GM13977 (cell line): ENCODE measurements around the gene CLIC4.
"Not testable (repeated sequence)": the region's sequence is repeated elsewhere in the genome, so short reads cannot be mapped to it uniquely, and the experiment has no call there.

Source experiments
- DNase-seq: peaks from one replicate; pipeline ENCODE4 v3.0.0; 2012; ENCODE audit warnings: low spot score
- in situ Hi-C: fragments of 300-500 bp; cut with MboI; formaldehyde crosslinking; loops from one replicate; pipeline ENCODE4 v1.12.0; 2022; ENCODE audit warnings: low sequenced_read_pairs, low pct_unique_long_range_greater_than_20kb, mixed read lengths, inconsistent platforms; ENCODE audit not compliant: unreplicated experiment
- TF ChIP-seq, protein P1 (sequence below): IDR thresholded peaks from 2 replicates; pipeline ENCODE4 v1.5.1; 2012; ENCODE audit warnings: mild to moderate bottlenecking, control low read depth; ENCODE audit not compliant: insufficient read depth; ENCODE audit errors: extremely low read depth, missing control alignments

The CLIC4 gene

DNA sequence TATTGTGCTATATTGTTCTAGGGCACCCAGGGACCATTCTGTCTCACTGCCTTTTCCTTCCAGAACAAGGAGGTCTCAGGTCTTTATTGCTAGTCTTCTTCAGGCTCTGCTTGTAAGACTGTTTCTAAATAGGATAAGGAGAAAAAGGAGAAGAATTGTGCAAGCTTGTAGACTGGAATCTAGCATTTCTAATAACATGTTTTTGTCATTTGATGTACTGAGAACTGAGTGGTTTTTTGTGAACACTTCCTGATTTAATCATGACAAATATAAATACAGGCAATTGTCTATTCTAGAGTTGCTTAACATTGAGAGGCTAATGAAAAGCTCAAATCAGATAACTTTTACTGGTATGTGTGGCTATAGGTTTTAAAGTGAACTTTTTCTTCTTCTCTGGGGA, 77.6 kb downstream of the CLIC4 start:
- in situ Hi-C loops: no loop called here
- no peak for DNase-seq
- TF ChIP-seq, protein P1, sequence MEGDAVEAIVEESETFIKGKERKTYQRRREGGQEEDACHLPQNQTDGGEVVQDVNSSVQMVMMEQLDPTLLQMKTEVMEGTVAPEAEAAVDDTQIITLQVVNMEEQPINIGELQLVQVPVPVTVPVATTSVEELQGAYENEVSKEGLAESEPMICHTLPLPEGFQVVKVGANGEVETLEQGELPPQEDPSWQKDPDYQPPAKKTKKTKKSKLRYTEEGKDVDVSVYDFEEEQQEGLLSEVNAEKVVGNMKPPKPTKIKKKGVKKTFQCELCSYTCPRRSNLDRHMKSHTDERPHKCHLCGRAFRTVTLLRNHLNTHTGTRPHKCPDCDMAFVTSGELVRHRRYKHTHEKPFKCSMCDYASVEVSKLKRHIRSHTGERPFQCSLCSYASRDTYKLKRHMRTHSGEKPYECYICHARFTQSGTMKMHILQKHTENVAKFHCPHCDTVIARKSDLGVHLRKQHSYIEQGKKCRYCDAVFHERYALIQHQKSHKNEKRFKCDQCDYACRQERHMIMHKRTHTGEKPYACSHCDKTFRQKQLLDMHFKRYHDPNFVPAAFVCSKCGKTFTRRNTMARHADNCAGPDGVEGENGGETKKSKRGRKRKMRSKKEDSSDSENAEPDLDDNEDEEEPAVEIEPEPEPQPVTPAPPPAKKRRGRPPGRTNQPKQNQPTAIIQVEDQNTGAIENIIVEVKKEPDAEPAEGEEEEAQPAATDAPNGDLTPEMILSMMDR: no peak

DNA sequence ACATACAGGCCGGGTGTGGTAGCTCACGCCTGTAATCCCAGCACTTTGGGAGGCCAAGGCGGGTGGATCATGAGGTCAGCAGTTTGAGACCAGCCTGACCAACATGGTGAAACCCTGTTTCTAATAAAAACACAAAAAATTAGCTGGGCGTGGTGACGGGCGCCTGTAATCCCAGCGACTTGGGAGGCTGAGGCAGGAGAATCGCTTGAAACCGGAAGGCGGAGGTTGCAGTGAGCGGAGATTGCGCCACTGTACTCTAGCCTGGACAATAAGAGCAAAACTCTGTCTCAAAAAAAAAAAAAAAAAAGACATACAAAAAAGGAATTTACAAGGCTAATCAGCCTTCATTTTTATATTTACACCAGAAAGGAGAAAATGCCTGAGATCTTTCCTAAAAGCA, 78.2 kb downstream of the CLIC4 start:
- in situ Hi-C loops, DNase-seq: not testable (repeated sequence)

DNA sequence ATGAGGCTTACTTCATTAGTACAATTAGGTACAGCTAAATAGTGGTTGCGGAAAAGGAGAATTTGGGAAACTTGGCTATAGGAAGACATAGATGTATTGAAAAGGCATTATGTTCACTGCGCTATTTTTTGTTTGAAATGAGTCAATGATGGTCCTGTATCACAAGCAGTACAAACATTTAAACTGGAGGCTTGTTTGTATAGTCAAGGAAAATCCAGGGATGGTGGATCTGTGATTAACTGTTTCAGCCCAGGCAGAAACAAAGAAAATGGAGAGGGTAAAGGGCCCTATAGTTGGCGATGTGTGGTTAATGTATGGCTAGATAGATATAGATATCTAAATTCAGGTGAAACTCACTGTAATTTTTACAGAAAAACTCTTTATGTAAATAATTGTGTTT, 79.9 kb downstream of the CLIC4 start:
- in situ Hi-C loops: no loop called here
- TF ChIP-seq, protein P1: no peak

DNA sequence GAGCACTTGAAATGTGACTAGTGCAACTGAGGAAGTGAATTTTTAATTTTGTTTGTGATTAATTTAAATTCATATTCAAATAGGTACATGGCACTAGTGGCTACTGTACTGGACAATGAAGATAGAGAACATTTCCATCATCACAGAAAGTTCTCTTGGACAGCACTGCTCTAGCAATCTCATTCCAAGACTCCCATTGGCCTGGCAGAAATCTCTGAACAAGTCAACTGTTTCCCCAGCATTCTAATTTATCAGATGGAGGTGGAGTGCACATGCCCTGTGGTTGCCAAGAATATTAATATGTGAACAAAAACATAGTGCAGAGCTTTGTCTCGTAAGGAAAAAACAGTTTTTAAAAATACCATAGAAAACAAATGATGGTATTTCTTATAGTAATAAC, 81.3 kb downstream of the CLIC4 start:
- TF ChIP-seq, protein P1: no peak
- no peak for DNase-seq
- in situ Hi-C loops: no loop called here

More for the DNA sequence above, 79.9 kb downstream of the CLIC4 start:
- no peak for DNase-seq

DNA sequence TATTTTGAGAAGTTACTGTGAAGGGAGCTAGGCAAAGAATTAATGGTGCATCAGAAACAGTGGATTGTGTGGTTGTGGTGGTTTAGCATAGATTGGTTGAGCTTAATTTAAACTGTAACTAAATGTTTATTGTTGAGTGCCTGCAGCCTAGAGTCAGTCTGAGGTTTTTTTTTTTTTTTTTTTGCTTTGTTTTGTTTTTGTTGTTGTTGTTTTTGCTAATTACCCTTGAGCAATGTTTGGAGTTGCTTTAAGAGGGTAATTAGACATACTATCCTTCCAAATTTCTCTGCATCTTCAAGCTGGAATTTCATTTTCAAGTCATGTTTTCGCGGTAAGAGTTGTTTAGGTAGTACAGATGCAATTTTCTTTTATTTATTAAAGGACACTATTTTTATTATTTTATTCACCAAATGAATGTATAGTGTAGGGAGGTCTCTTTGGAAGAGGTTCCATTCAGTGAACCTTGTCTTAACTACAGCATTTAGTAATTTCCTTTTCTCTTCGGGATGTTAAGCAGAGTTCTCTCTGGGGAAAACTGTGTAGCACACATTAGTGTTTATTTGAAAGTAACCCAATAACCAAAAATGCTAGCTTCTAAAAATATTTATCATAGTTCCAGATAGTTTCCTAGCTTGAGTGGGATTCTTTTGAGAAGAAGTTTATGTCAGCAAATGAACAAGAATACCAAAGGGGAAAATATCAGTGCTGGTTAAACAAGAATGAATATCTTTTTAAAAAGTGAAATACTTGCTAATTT, 82.3 kb downstream of the CLIC4 start:
- in situ Hi-C loops: no loop called here
- TF ChIP-seq, protein P1: no peak
- DNase-seq: no peak

- DNase-seq: no peak
- TF ChIP-seq, protein P1: no peak
- in situ Hi-C loops: no loop called here
Measured at GRCh38 chr1:24828183-24828886, 83.1 kb downstream of the CLIC4 start.

DNA sequence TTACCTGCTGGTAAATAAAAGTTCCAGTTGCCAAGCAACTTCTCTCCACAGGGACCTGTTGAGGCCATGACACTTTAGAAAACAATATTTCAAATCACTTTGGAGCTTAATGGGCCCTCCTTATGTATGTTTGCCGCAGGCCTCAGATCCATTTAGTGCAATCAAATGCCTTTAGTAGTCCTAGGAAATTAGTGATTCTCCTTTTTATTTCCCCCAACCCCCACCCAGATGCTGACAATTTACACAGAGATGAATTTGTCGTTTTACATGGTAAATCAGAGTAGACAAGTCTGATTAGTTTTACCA, 83.6 kb downstream of the CLIC4 start:
- no peak for DNase-seq
- in situ Hi-C loops: no loop called here
- TF ChIP-seq, protein P1: no peak
